ENCODE results near the gene HERC6. TPM values are rescaled to one million over a fixed set of nuclear protein-coding genes. Genes with fewer than 3 reads are reported as not detected.

Gene HERC6
- total RNA-seq, 4 donors from 2014 or later, result 3.5 to 27.6 (median 11.4) TPM

- DNase-seq, result no peak
- no peaks in the 10 kb centered on the region for H3K4me1 ChIP-seq
- H3K9me3 ChIP-seq, result no peaks in the 10 kb centered on the region
- H3K36me3 ChIP-seq, result no peaks in the 10 kb centered on the region
- intact Hi-C loops (cut with DNase I; ENCODE audit: low total_unique reads), result no loop called here
- no peak for TF ChIP-seq POLR2A (IDR thresholded peaks at IDR 0.05)
- TF ChIP-seq CTCF (IDR thresholded peaks at IDR 0.05), result no peak
- H3K27me3 ChIP-seq, result no peaks in the 10 kb centered on the region
- H3K27ac ChIP-seq, result no peak overlapping the region
- no peak overlapping the region for H3K4me3 ChIP-seq
Measured at GRCh38 chr4:88396681-88397080, 18.0 kb downstream of the HERC6 start.

DNA sequence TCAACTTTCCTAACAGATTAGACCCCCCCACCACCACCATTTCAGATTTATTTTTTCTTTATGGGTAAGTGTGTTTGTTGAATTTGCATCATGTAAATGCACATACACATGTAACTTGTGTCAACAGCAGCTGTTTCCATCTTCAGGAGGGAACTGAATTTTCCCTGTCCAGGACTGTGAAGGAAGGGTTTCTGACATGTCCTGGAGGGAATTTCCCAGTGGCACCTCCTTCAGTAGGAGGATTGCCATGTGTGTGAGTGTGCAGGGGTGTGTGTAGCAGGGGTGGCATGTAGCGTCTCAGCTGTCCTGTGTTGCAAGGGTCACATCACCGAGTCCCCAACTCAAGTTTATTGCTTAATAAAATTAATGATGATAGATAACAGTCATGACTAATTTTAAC lies 19.7 kb downstream of the HERC6 start:
- Histone ChIP-seq H3K9me3 (no peaks in the 10 kb centered on the region), H3K36me3 (no peaks in the 10 kb centered on the region), H3K4me3 (no peak overlapping the region), H3K4me1 (no peaks in the 10 kb centered on the region), H3K27me3 (no peaks in the 10 kb centered on the region), H3K27ac (no peak overlapping the region)
- TF ChIP-seq POLR2A (IDR thresholded peaks at IDR 0.05) (no peak), CTCF (IDR thresholded peaks at IDR 0.05) (no peak)
- intact Hi-C loops (cut with DNase I; ENCODE audit: low total_unique reads), result no loop called here
- DNase-seq, result no peak

- DNase-seq, result no peak
- no peaks in the 10 kb centered on the region for H3K4me1 ChIP-seq
- no peak overlapping the region for H3K27ac ChIP-seq
- no peak overlapping the region for H3K4me3 ChIP-seq
- no peaks in the 10 kb centered on the region for H3K27me3 ChIP-seq
- intact Hi-C loops (cut with DNase I; ENCODE audit: low total_unique reads), result no loop called here
- H3K36me3 ChIP-seq, result no peaks in the 10 kb centered on the region
- no peak for TF ChIP-seq CTCF (IDR thresholded peaks at IDR 0.05)
- no peak for TF ChIP-seq POLR2A (IDR thresholded peaks at IDR 0.05)
- no peaks in the 10 kb centered on the region for H3K9me3 ChIP-seq
Measured at GRCh38 chr4:88409206-88409605, 30.6 kb downstream of the HERC6 start.

DNA sequence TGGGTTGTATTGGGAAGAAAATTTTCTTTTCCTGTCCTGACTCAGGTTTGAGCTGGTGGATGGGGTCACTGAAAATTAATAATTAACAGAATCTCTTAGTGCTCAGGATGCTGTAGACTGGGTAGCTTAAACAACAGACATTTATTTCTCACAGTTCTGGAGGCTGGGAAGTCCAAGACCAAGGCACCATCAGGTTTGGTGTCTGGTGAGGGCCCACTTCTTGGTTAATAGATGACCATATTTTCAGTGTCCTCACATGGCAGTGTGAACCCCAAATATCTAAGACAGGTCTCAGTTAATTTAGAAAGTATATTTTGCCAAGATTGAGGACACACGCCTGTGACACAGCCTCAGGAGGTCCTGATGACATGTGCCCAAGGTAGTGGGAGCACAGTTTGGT lies 31.1 kb downstream of the HERC6 start:
- H3K27ac ChIP-seq, result no peak overlapping the region
- DNase-seq, result no peak
- H3K4me3 ChIP-seq, result no peak overlapping the region
- H3K36me3 ChIP-seq, result no peaks in the 10 kb centered on the region
- H3K27me3 ChIP-seq, result no peaks in the 10 kb centered on the region
- no peaks in the 10 kb centered on the region for H3K9me3 ChIP-seq
- H3K4me1 ChIP-seq, result no peaks in the 10 kb centered on the region
- no peak for TF ChIP-seq CTCF (IDR thresholded peaks at IDR 0.05)
- TF ChIP-seq POLR2A (IDR thresholded peaks at IDR 0.05), result no peak
- intact Hi-C loops (cut with DNase I; ENCODE audit: low total_unique reads), result no loop called here

DNA sequence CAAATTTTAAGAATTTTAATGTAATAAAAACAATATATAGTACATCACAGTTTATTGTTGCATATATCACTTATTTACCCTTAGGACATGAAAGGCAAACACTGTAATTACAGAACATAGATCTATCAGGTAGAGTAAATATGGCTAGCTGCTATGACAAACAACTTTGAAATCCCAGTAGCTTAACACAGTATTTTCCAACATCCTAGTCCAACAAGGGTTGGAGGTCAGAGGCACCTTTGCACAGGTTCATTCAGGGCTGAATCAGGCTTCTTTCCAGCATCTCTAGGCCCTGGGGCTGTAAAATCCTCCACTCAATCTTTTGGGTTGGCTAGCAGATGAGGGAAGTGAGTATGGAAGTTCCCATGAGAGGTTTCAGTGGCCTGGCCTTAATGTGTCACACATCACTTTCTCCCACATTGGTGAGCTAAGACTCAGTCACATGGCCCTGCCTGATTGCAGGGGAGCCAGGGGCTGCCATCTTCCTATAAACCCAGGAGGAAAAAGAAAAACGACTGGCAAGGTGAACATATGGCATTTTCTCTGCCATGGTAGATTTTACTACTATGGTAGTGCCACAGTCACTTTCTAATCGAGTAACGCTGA lies 32.9 kb downstream of the HERC6 start:
- Histone ChIP-seq H3K27me3 (no peaks in the 10 kb centered on the region), H3K9me3 (no peaks in the 10 kb centered on the region), H3K4me1 (no peaks in the 10 kb centered on the region), H3K27ac (no peak overlapping the region), H3K4me3 (no peak overlapping the region), H3K36me3 (no peaks in the 10 kb centered on the region)
- no peak for DNase-seq
- TF ChIP-seq CTCF (IDR thresholded peaks at IDR 0.05) (no peak), POLR2A (IDR thresholded peaks at IDR 0.05) (no peak)
- intact Hi-C loops (cut with DNase I; ENCODE audit: low total_unique reads), result no loop called here
